GM10266 (cell line): ENCODE measurements around the gene NPLOC4.

Experiments used
- DNase-seq: peaks from one replicate; pipeline ENCODE4 v3.0.0; 2012; ENCODE audit errors: extremely low spot score
- CTCF ChIP-seq: IDR thresholded peaks from 2 replicates; pipeline ENCODE4 v1.5.1; 2012; ENCODE audit warnings: mild to moderate bottlenecking, low read depth; ENCODE audit not compliant: control insufficient read depth, insufficient read depth; ENCODE audit errors: missing control alignments

NPLOC4 gene

GRCh38 chr17:81508639-81509206 is 128.2 kb downstream of the NPLOC4 start:
- TF ChIP-seq CTCF = no peak
- DNase-seq = no peak
